CD14-positive monocyte (primary cell): ENCODE data around the gene C17orf114.

Experiments used
- DNase-seq, 3 donors: peaks; one replicate each; pipeline ENCODE4 v3.0.0-alpha.2; 2011 to 2022
- H2AFZ ChIP-seq: 2 replicates; pipeline ENCODE4 v1.6.0; 2012; ENCODE audit warnings: mild to moderate bottlenecking, low read depth, low read length, inconsistent platforms; ENCODE audit not compliant: insufficient read depth, poor library complexity, severe bottlenecking
- H3K27ac ChIP-seq, 2 donors: 1 replicate in 1 of 2; 2 replicates in 1 of 2; pipeline ENCODE4 v1.5.1; 2012 to 2013; ENCODE audit warnings: low read length in 2 of 2, control low read depth in 1 of 2, inconsistent platforms in 1 of 2, low read depth in 1 of 2, mild to moderate bottlenecking in 1 of 2
- H3K27me3 ChIP-seq, 2 donors: one replicate each; pipeline versions ENCODE4 v1.6.0 to v1.6.1; 2011 to 2013; ENCODE audit warnings: low read length in 2 of 2; ENCODE audit not compliant: control insufficient read depth in 2 of 2, insufficient read depth in 2 of 2
- H3K36me3 ChIP-seq, 2 donors: replicated peaks in 1 of 2; 1 replicate in 1 of 2; 2 replicates in 1 of 2; pipeline versions ENCODE4 v1.5.1 to v1.6.1; 2012 to 2013; ENCODE audit warnings: low read length in 2 of 2, control low read depth in 1 of 2, inconsistent platforms in 1 of 2, mild to moderate bottlenecking in 1 of 2; ENCODE audit not compliant: insufficient read depth in 2 of 2, control insufficient read depth in 1 of 2
- H3K4me1 ChIP-seq, 2 donors: 1 replicate in 1 of 2; 2 replicates in 1 of 2; pipeline versions ENCODE4 v1.5.1 to v1.6.1; 2012 to 2013; ENCODE audit warnings: low read length in 2 of 2, control low read depth in 1 of 2, inconsistent platforms in 1 of 2, mild to moderate bottlenecking in 1 of 2, moderate library complexity in 1 of 2; ENCODE audit not compliant: insufficient read depth in 2 of 2, control insufficient read depth in 1 of 2
- H3K4me2 ChIP-seq: replicated peaks from 2 replicates; pipeline ENCODE3; 2012; ENCODE audit warnings: low read length, moderate library complexity, mild to moderate bottlenecking; ENCODE audit not compliant: poor library complexity, severe bottlenecking; ENCODE audit errors: extremely low read depth
- H3K4me3 ChIP-seq, 3 experiments: fragments of 200-600 bp in 1 of 3; sonication (generic) in 1 of 3; replicated peaks in 1 of 3; 1 replicate in 2 of 3; 2 replicates in 1 of 3; pipeline ENCODE4 v1.5.1; 2011 to 2013; ENCODE audit warnings: low read length in 3 of 3, mild to moderate bottlenecking in 3 of 3, control low read depth in 2 of 3, low read depth in 2 of 3, inconsistent platforms in 1 of 3, moderate library complexity in 1 of 3
- H3K79me2 ChIP-seq: 2 replicates; pipeline ENCODE4 v1.6.0; 2012; ENCODE audit warnings: mild to moderate bottlenecking, control low read depth, inconsistent platforms, low read length, moderate library complexity; ENCODE audit not compliant: insufficient read depth
- H3K9ac ChIP-seq: 2 replicates; pipeline ENCODE4 v1.6.0; 2017; ENCODE audit warnings: low read length, mild to moderate bottlenecking; ENCODE audit not compliant: insufficient read depth, poor library complexity, severe bottlenecking
- H3K9me3 ChIP-seq, 2 donors: replicated peaks in 1 of 2; 1 replicate in 1 of 2; 2 replicates in 1 of 2; pipeline versions ENCODE4 v1.5.1 to v1.6.1; 2012 to 2013; ENCODE audit warnings: low read length in 2 of 2, control low read depth in 1 of 2; ENCODE audit not compliant: control insufficient read depth in 1 of 2, insufficient read depth in 1 of 2
- H4K20me1 ChIP-seq: 2 replicates; pipeline ENCODE4 v1.6.0; 2012; ENCODE audit warnings: mild to moderate bottlenecking, low read length, control low read depth, moderate library complexity; ENCODE audit not compliant: insufficient read depth
- H3K27ac Mint-ChIP-seq, 7 donors: one replicate each; pipeline ENCODE4 v1.8.0; 2020; ENCODE audit warnings: mild to moderate bottlenecking in 7 of 7, mixed read lengths in 7 of 7, moderate library complexity in 6 of 7, inconsistent platforms in 2 of 7
- H3K27me3 Mint-ChIP-seq, 3 donors: one replicate each; pipeline ENCODE4 v1.8.0; 2021 to 2022; ENCODE audit warnings: low read depth in 3 of 3, mild to moderate bottlenecking in 3 of 3, mixed read lengths in 3 of 3, moderate library complexity in 3 of 3, inconsistent platforms in 1 of 3
- H3K36me3 Mint-ChIP-seq, 2 donors: one replicate each; pipeline ENCODE4 v1.8.0; 2020; ENCODE audit warnings: mixed read lengths in 2 of 2, inconsistent platforms in 1 of 2, mild to moderate bottlenecking in 1 of 2
- H3K4me1 Mint-ChIP-seq: one replicate; pipeline ENCODE4 v1.8.0; 2020; ENCODE audit warnings: mild to moderate bottlenecking, mixed read lengths
- H3K4me3 Mint-ChIP-seq, 2 donors: one replicate each; pipeline ENCODE4 v1.8.0; 2020; ENCODE audit warnings: mild to moderate bottlenecking in 2 of 2, mixed read lengths in 2 of 2, moderate library complexity in 1 of 2
- H3K9me3 Mint-ChIP-seq, 7 donors: one replicate each; pipeline ENCODE4 v1.8.0; 2020 to 2022; ENCODE audit warnings: mixed read lengths in 7 of 7, mild to moderate bottlenecking in 6 of 7, moderate library complexity in 6 of 7, inconsistent platforms in 2 of 7
- WGBS: methylation state at CpG from one replicate; pipeline ENCODE4 v1.1.5; 2013; ENCODE audit warnings: missing lambda C conversion rate; ENCODE audit not compliant: insufficient coverage; 5-methylcytosine and 5-hydroxymethylcytosine counted together
- intact Hi-C, 2 donors: fragments of 100-400 bp; cut with micrococcal nuclease; formaldehyde crosslinking; loops; one replicate each; pipeline versions ENCODE4 v1.15.0 to v1.15.1; 2023
- TF ChIP-seq, protein P1 (sequence below): fragments of 200-600 bp; IDR thresholded peaks from one replicate; pipeline ENCODE4 v1.8.0; 2022; ENCODE audit warnings: antibody characterized with exemption, mild to moderate bottlenecking

C17orf114 gene

GRCh38 chr17:4802228-4802627 lies at the start of gene C17orf114:
TSS of gene C17orf114 (minus strand) at chr17:4802328.
- peaks cover 3% of the 10 kb centered on the region for H3K79me2 ChIP-seq
- H4K20me1 ChIP-seq, result no peaks in the 10 kb centered on the region
- H3K27me3 ChIP-seq, result peaks cover 3 to 15% of the 10 kb centered on the region in 2 donors
- Mint-ChIP-seq H3K36me3 (peaks cover 25% of the 10 kb centered on the region in 2 donors), H3K9me3 (peaks cover 0 to 3% (median 0%) of the 10 kb centered on the region in 7 donors), H3K27ac (peak within 1 kb of the TSS in 1 of 7 donors; percentile 38), H3K4me1 (peaks cover 5% of the 10 kb centered on the region), H3K4me3 (no peak within 1 kb of the TSS), H3K27me3 (peaks cover 19 to 26% (median 20%) of the 10 kb centered on the region in 3 donors)
- DNase-seq, result no peak
- H2AFZ ChIP-seq, result no peak within 1 kb of the TSS
- no peak within 1 kb of the TSS for H3K4me2 ChIP-seq
- H3K36me3 ChIP-seq, result peaks cover 15 to 19% of the 10 kb centered on the region in 2 donors
- H3K4me3 ChIP-seq, result no peak within 1 kb of the TSS
- TF ChIP-seq, protein P1, sequence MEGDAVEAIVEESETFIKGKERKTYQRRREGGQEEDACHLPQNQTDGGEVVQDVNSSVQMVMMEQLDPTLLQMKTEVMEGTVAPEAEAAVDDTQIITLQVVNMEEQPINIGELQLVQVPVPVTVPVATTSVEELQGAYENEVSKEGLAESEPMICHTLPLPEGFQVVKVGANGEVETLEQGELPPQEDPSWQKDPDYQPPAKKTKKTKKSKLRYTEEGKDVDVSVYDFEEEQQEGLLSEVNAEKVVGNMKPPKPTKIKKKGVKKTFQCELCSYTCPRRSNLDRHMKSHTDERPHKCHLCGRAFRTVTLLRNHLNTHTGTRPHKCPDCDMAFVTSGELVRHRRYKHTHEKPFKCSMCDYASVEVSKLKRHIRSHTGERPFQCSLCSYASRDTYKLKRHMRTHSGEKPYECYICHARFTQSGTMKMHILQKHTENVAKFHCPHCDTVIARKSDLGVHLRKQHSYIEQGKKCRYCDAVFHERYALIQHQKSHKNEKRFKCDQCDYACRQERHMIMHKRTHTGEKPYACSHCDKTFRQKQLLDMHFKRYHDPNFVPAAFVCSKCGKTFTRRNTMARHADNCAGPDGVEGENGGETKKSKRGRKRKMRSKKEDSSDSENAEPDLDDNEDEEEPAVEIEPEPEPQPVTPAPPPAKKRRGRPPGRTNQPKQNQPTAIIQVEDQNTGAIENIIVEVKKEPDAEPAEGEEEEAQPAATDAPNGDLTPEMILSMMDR, result no peak
- H3K27ac ChIP-seq, result no peak within 1 kb of the TSS
- no peaks in the 10 kb centered on the region for H3K9me3 ChIP-seq
- 97% methylated on average over 3 of the region's 9 CpGs for WGBS
- intact Hi-C loops, result no loop called here
- peaks cover under 1 to 4% of the 10 kb centered on the region in 2 donors for H3K4me1 ChIP-seq
- H3K9ac ChIP-seq, result no peak within 1 kb of the TSS

- peaks cover 52 to 57% of the 10 kb centered on the region in 2 donors for H3K36me3 Mint-ChIP-seq
- H3K9me3 ChIP-seq, result no peaks in the 10 kb centered on the region
- intact Hi-C loops, result no loop called here
- peaks cover 0 to 6% (median 2%) of the 10 kb centered on the region in 3 donors for H3K27me3 Mint-ChIP-seq
- H3K4me1 Mint-ChIP-seq, result peaks cover 55% of the 10 kb centered on the region
- H3K4me3 Mint-ChIP-seq, result peak overlapping the region in 1 of 2 donors; percentile 39
- H3K9me3 Mint-ChIP-seq, result no peaks in the 10 kb centered on the region
- peak overlapping the region; percentile 41 to 92 (median 81) for H3K27ac Mint-ChIP-seq
- H3K79me2 ChIP-seq, result peaks cover 50% of the 10 kb centered on the region
- no peaks in the 10 kb centered on the region for H3K27me3 ChIP-seq
- H3K4me1 ChIP-seq, result peaks cover 37 to 40% of the 10 kb centered on the region in 2 donors
- no peak overlapping the region for H3K9ac ChIP-seq
- peaks cover 2% of the 10 kb centered on the region for H4K20me1 ChIP-seq
- peaks cover 7 to 11% of the 10 kb centered on the region in 2 donors for H3K36me3 ChIP-seq
- H3K4me2 ChIP-seq, result no peak overlapping the region
- WGBS, result 100% methylated on average over 1 of the region's 3 CpGs
- TF ChIP-seq, protein P1, result no peak
- H2AFZ ChIP-seq, result no peak overlapping the region
- H3K4me3 ChIP-seq, result peak overlapping the region in 1 of 3 experiments; percentile 13
- DNase-seq, result no peak
- H3K27ac ChIP-seq, result peak overlapping the region; percentile 30 to 47
Measured at GRCh38 chr17:4851084-4851483, 49.0 kb upstream of the C17orf114 start.
